IPS DF 6.9 (cell line): ENCODE measurements around the gene CATSPERZ.

ENCODE experiments used
- DNase-seq: peaks from one replicate; pipeline ENCODE4 v3.0.0-alpha.2; 2013; ENCODE audit warnings: low read depth, low spot score
- H3K27ac ChIP-seq: one replicate; pipeline ENCODE4 v1.5.1; 2013; ENCODE audit warnings: low read length, control low read depth
- H3K27me3 ChIP-seq: 2 replicates; pipeline ENCODE4 v1.6.1; 2013; ENCODE audit warnings: mild to moderate bottlenecking, low read length; ENCODE audit not compliant: control insufficient read depth, insufficient read depth
- H3K36me3 ChIP-seq: 2 replicates; pipeline ENCODE4 v1.6.1; 2013; ENCODE audit warnings: low read length; ENCODE audit not compliant: control insufficient read depth, insufficient read depth
- H3K4me1 ChIP-seq: 2 replicates; pipeline ENCODE4 v1.6.1; 2013; ENCODE audit warnings: low read length; ENCODE audit not compliant: control insufficient read depth, insufficient read depth
- H3K4me3 ChIP-seq: 2 replicates; pipeline ENCODE4 v1.5.1; 2013; ENCODE audit warnings: mild to moderate bottlenecking, low read length
- H3K9me3 ChIP-seq: 2 replicates; pipeline ENCODE4 v1.6.1; 2013; ENCODE audit warnings: low read length, inconsistent platforms; ENCODE audit not compliant: control insufficient read depth, insufficient read depth
- WGBS: extraction: QIAGEN DNeasy Blood & Tissue Kit; methylation state at CpG from one replicate; pipeline ENCODE4 v1.1.7; 2013; ENCODE audit warnings: mixed read lengths, missing lambda C conversion rate; ENCODE audit not compliant: insufficient read length, insufficient coverage; 5-methylcytosine and 5-hydroxymethylcytosine counted together

The CATSPERZ gene

DNA sequence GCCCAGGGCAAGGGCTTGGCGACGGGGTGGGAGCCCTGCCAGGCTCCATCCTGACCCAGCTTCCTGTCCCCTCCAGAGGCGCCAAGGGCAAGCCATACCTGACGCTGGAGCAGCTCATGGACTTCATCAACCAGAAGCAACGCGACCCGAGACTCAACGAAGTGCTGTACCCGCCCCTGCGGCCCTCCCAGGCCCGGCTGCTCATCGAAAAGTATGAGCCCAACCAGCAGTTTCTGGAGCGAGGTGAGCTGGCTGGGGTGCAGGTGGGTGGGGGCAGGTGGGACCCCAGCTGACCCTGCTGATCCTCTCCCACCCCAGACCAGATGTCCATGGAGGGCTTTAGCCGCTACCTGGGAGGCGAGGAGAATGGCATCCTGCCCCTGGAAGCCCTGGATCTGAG is 43.9 kb upstream of the CATSPERZ start:
- H3K9me3 ChIP-seq: no peaks in the 10 kb centered on the region
- peaks cover 49% of the 10 kb centered on the region for H3K36me3 ChIP-seq
- H3K4me3 ChIP-seq: no peak overlapping the region
- 0 out of 2 replicates have a peak, but pooled peaks cover 4% of the 10 kb centered on the region for H3K4me1 ChIP-seq
- H3K27me3 ChIP-seq: no peaks in the 10 kb centered on the region
- WGBS: no CpG with 5 or more reads among the region's 15 CpGs
- DNase-seq: no peak
- no peak overlapping the region for H3K27ac ChIP-seq

DNA sequence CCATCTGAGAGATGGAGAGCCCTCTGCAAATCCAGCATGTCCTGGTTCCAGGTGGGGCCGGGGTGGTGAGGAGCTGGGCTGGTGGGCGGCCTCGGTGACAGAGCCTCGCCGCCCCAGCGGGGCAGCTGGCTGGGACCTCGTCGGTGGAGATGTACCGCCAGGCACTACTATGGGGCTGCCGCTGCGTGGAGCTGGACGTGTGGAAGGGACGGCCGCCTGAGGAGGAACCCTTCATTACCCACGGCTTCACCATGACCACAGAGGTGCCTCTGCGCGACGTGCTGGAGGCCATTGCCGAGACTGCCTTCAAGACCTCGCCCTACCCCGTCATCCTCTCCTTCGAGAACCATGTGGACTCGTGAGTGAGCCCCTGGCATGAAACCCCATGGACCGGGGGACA is 41.8 kb upstream of the CATSPERZ start:
- DNase-seq: no peak
- no peaks in the 10 kb centered on the region for H3K4me1 ChIP-seq
- no peaks in the 10 kb centered on the region for H3K9me3 ChIP-seq
- no peak overlapping the region for H3K4me3 ChIP-seq
- H3K36me3 ChIP-seq: peaks cover 60% of the 10 kb centered on the region
- no CpG with 5 or more reads among the region's 24 CpGs for WGBS
- H3K27me3 ChIP-seq: no peaks in the 10 kb centered on the region
- no peak overlapping the region for H3K27ac ChIP-seq

DNA sequence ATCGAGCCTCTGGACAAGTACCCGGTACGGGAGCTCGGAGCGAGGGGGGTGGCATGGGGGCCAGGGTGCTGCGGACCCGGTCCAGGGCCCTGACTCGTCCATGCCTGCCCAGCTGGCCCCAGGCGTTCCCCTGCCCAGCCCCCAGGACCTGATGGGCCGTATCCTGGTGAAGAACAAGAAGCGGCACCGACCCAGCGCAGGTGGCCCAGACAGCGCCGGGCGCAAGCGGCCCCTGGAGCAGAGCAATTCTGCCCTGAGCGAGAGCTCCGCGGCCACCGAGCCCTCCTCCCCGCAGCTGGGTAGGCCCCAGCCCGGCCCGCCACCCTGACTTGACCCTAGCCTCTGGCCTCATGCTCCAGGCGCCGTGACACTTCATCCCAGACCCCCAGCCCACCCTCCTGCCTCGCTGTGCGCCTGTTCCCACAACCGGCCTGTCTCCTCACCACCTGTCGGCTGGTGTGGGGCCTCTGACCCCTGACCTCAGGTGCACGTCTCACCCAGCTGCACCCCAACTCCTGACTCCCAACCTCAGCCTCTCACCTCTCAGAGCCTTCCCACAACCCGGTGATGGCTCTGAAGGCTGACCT is 41.1 kb upstream of the CATSPERZ start:
- Histone ChIP-seq H3K27ac (no peak overlapping the region), H3K36me3 (peaks cover 63% of the 10 kb centered on the region), H3K4me1 (0 out of 2 replicates have a peak, but pooled peaks cover 1% of the 10 kb centered on the region), H3K9me3 (no peaks in the 10 kb centered on the region), H3K4me3 (no peak overlapping the region), H3K27me3 (no peaks in the 10 kb centered on the region)
- WGBS: no CpG with 5 or more reads among the region's 32 CpGs
- DNase-seq: no peak

DNA sequence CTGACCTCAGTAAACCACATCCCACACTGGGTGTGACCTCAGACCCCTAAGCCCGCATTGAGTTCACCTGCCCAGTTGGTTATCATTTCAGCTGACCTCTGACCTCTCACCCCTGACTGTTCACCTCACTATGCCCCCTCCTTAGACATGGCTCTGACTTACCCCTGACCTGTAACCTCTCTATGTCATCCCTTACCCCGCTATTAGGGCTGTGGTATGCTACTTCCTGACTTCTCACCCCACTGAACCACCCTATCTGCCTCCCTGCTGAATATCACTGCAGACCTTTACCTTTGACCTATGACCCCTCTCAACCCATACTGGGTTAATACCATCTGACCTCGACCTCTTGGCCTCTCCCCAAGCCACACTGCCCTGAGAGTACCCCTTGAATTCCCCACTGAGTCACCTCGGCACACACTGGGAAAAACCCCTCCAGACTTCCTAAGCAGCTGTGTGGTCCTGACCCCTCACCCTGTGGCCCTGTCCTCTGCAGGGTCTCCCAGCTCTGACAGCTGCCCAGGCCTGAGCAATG is 40.6 kb upstream of the CATSPERZ start:
- Histone ChIP-seq H3K9me3 (no peaks in the 10 kb centered on the region), H3K4me1 (0 out of 2 replicates have a peak, but pooled peaks cover 1% of the 10 kb centered on the region), H3K36me3 (peaks cover 62% of the 10 kb centered on the region), H3K27me3 (no peaks in the 10 kb centered on the region), H3K27ac (no peak overlapping the region), H3K4me3 (no peak overlapping the region)
- no CpG with 5 or more reads among the region's 4 CpGs for WGBS
- no peak for DNase-seq

DNA sequence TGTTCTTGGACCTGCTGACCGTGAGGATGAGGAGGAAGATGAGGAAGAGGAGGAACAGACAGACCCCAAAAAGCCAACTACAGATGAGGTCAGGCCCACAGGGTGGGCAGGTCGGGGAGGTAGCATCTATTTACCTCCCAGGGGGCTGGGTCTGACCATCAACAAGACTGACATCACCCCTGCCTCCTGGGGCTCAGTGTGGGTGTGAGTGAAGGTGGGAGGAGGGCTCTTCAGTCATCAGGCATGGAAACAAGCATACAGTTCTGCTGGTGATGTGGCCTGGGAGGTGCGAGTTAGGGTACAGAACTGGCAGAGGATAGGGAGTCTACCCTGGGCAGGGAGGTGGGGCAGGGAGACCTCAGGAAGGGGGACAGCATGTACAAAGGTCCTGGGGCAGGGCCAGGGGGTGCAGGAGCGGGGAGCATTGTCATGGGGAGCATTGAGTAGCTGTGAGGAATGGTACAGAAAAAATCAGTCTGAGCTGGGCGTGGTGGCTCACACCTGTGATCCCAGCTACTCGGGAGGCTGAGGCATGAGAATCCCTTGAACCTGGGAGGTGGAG is 39.9 kb upstream of the CATSPERZ start:
- no CpG with 5 or more reads among the region's 6 CpGs for WGBS
- H3K36me3 ChIP-seq: peaks cover 58% of the 10 kb centered on the region
- no peak for DNase-seq

DNA sequence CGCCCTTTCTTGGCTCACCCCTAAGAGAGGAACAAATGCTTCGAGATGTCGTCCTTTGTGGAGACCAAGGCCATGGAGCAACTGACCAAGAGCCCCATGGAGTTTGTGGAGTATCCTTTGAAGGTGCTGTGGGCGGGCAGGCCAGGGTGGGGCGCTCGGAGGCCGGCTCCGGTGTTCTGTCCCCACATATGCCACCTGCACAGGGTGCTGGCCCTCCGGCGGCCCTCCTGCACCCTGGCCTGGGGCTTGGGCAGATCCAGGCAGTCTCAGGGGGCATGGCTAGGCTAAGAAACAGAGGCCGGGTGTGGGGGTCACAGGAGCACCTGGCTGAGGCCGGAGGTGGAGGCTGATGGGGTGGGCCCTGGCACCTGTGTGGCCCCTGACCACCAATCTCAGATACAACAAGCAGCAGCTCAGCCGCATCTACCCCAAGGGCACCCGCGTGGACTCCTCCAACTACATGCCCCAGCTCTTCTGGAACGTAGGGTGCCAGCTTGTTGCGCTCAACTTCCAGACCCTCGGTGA is 38.5 kb upstream of the CATSPERZ start:
- Histone ChIP-seq H3K9me3 (no peaks in the 10 kb centered on the region), H3K36me3 (peaks cover 59% of the 10 kb centered on the region), H3K27me3 (no peaks in the 10 kb centered on the region), H3K4me3 (no peak overlapping the region), H3K27ac (no peak overlapping the region), H3K4me1 (0 out of 2 replicates have a peak, but pooled peaks cover 1% of the 10 kb centered on the region)
- no CpG with 5 or more reads among the region's 18 CpGs for WGBS
- DNase-seq: no peak

More for the DNA sequence above, 39.9 kb upstream of the CATSPERZ start:
- no peak overlapping the region for H3K27ac ChIP-seq
- no peaks in the 10 kb centered on the region for H3K9me3 ChIP-seq
- no peaks in the 10 kb centered on the region for H3K27me3 ChIP-seq
- no peak overlapping the region for H3K4me3 ChIP-seq
- H3K4me1 ChIP-seq: 0 out of 2 replicates have a peak, but pooled peaks cover 1% of the 10 kb centered on the region

DNA sequence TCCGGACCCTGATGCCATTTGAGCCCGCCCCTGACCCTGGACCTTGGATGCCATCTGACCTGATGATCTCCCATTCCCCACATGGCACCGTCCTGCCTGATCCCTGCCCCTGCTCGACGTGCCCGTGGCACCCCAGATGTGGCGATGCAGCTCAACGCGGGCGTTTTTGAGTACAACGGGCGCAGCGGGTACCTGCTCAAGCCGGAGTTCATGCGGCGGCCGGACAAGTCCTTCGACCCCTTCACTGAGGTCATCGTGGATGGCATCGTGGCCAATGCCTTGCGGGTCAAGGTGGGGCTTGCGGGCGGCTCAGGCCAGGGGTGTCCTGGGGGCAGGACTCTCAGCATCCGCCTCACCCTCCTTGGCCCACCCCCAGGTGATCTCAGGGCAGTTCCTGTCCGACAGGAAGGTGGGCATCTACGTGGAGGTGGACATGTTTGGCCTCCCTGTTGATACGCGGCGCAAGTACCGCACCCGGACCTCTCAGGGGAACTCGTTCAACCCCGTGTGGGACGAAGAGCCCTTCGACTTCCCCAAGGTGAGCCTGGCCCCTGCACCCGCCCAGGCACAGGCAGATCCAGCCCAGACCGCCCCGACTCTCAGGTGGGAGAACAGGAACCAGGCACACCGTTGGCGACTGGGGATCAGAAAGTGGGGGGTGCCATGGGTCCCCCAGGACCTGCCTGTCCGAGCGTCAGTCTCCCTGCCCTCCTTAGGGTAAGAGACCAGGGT is 37.7 kb upstream of the CATSPERZ start:
- H3K4me3 ChIP-seq: no peak overlapping the region

DNA sequence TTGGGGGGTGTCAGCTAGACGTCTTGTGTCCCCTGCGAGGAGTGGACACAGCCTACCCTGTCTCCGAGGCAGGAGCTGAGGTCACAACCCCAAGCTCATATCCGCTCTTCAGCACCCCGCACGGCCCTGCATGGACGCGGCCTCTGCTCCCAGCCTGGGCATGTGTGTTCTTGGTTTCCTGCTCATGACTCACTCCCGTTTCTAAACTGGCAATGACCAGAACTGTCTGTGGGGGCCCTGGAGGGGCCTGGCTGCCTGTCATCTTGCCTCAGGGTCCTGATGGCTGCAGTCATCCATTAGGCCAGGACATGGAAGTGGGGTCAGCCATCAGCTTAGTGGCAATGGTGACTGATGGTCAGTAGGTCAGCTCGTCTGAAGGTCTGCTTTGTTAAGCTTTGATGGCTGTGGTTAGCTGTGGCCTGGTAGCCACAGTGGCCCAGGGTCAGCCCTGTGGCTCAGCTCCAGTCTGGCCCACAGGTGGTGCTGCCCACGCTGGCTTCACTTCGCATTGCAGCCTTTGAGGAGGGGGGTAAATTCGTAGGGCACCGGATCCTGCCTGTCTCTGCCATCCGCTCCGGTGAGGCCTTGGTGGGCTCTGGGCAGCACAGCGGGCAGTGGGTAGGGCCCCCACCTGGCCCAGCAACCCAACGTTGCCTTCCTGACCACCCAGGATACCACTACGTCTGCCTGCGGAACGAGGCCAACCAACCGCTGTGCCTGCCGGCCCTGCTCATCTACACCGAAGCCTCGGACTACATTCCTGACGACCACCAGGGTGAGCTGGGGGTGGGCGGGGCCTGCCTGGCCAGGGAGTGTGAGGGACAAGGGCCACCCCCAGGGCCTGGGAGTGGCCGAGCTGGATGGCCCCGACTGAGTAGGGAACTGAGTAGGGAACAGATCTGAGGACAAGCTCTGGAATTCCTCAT is 36.9 kb upstream of the CATSPERZ start:
- Histone ChIP-seq H3K9me3 (no peaks in the 10 kb centered on the region), H3K4me3 (no peak overlapping the region), H3K27ac (no peak overlapping the region), H3K27me3 (no peaks in the 10 kb centered on the region), H3K36me3 (peaks cover 60% of the 10 kb centered on the region), H3K4me1 (0 out of 2 replicates have a peak, but pooled peaks cover 1% of the 10 kb centered on the region)
- no CpG with 5 or more reads among the region's 29 CpGs for WGBS
- no peak for DNase-seq

More for the DNA sequence above, 37.7 kb upstream of the CATSPERZ start:
- Histone ChIP-seq H3K27me3 (no peaks in the 10 kb centered on the region), H3K4me1 (0 out of 2 replicates have a peak, but pooled peaks cover 1% of the 10 kb centered on the region), H3K36me3 (peaks cover 61% of the 10 kb centered on the region), H3K27ac (no peak overlapping the region), H3K9me3 (no peaks in the 10 kb centered on the region)
- DNase-seq: no peak
- no CpG with 5 or more reads among the region's 42 CpGs for WGBS

DNA sequence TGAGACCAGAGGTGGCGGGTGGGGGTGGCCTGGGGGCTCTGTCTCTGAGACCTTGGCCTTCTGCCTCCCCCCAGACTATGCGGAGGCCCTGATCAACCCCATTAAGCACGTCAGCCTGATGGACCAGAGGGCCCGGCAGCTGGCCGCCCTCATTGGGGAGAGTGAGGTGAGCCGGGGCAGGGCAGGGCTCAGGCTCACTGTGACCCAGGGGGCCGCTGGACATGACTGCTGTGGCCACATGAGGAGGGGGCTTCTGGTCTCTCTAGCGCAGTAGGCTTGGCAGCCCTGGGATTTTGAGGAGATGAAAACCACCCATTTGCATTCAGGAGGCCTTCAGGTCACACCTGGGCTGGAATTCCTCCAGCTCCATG is 36.2 kb upstream of the CATSPERZ start:
- no peak for DNase-seq
- Histone ChIP-seq H3K36me3 (peaks cover 54% of the 10 kb centered on the region), H3K4me3 (no peak overlapping the region), H3K9me3 (no peaks in the 10 kb centered on the region), H3K27me3 (no peaks in the 10 kb centered on the region), H3K27ac (no peak overlapping the region), H3K4me1 (0 out of 2 replicates have a peak, but pooled peaks cover 1% of the 10 kb centered on the region)
- WGBS: no CpG with 5 or more reads among the region's 8 CpGs
